PFSK-1 (cell line): ENCODE data around the gene DAB2IP.

Source experiments
- POLR2AphosphoS5 ChIP-seq: IDR thresholded peaks from 2 replicates; pipeline ENCODE4 v1.6.1; 2012; ENCODE audit warnings: low read depth, mild to moderate bottlenecking, control low read depth, low read length, moderate library complexity
- SIN3A ChIP-seq: IDR thresholded peaks from 2 replicates; pipeline ENCODE4 v1.6.1; 2012; ENCODE audit warnings: mild to moderate bottlenecking, low read length, moderate library complexity, borderline replicate concordance; ENCODE audit not compliant: insufficient read depth
- TAF1 ChIP-seq: IDR thresholded peaks from 2 replicates; pipeline ENCODE4 v1.6.1; 2012; ENCODE audit warnings: low read length, control low read depth, borderline replicate concordance; ENCODE audit not compliant: insufficient read depth
- TF ChIP-seq, protein P1 (sequence below), 2 experiments: IDR thresholded peaks; 2 replicates each; pipeline versions ENCODE4 v1.6.1 to v1.8.0; 2011 to 2012; ENCODE audit warnings: low read depth in 2 of 2, low read length in 2 of 2, control low read depth in 1 of 2, inconsistent platforms in 1 of 2, mild to moderate bottlenecking in 1 of 2, moderate library complexity in 1 of 2; ENCODE audit not compliant: insufficient read depth in 1 of 2

DNA sequence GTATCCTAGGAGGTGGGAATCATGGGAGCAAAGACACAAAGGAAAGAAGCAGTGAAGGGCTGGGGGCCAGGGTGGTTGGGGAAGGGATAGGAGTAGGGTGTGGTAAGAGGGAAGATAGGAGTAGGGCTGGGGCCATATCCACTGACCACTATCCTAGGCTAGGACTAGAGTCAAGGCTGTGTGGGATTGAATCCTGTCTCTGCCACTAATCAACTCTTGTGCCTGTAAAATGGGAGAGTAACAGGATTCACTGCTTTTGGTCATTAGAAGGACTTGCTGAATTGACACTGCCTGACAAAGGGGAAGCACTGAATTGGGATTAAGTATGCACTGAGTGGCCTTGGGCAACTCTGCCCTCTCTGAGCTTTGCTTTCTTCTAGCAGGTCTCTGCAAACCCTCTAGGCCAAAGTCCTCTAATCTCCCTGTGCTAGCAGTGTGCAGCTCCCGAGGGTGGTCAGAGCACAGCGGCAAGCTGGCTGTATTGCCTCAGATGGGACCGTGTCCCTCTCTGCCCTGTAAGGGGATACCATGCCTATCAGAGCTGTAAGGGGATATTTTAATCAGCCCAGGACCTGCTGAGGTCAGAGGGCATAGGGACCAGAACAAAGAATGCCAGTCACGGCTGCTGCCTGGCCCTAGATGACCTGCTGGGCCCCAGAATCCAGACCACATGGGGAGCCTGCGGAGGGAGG lies 12.4 kb upstream of the DAB2IP start:
- TF ChIP-seq TAF1, result no peak
- no peak for TF ChIP-seq POLR2AphosphoS5
- TF ChIP-seq, protein P1, sequence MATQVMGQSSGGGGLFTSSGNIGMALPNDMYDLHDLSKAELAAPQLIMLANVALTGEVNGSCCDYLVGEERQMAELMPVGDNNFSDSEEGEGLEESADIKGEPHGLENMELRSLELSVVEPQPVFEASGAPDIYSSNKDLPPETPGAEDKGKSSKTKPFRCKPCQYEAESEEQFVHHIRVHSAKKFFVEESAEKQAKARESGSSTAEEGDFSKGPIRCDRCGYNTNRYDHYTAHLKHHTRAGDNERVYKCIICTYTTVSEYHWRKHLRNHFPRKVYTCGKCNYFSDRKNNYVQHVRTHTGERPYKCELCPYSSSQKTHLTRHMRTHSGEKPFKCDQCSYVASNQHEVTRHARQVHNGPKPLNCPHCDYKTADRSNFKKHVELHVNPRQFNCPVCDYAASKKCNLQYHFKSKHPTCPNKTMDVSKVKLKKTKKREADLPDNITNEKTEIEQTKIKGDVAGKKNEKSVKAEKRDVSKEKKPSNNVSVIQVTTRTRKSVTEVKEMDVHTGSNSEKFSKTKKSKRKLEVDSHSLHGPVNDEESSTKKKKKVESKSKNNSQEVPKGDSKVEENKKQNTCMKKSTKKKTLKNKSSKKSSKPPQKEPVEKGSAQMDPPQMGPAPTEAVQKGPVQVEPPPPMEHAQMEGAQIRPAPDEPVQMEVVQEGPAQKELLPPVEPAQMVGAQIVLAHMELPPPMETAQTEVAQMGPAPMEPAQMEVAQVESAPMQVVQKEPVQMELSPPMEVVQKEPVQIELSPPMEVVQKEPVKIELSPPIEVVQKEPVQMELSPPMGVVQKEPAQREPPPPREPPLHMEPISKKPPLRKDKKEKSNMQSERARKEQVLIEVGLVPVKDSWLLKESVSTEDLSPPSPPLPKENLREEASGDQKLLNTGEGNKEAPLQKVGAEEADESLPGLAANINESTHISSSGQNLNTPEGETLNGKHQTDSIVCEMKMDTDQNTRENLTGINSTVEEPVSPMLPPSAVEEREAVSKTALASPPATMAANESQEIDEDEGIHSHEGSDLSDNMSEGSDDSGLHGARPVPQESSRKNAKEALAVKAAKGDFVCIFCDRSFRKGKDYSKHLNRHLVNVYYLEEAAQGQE (IDR thresholded peaks at IDR 0.05; ENCODE audit: insufficient read depth in 1 of 2, low read depth in 2 of 2, low read length in 2 of 2), result no peak
- TF ChIP-seq SIN3A, result no peak
